WTC11 (cell line): Measurements from ENCODE around the gene NKX2-4. TPM values are rescaled to one million over a fixed set of nuclear protein-coding genes. Genes with fewer than 3 reads are reported as not detected.

Source experiments
- ELF4 ChIP-seq: sonication (generic); formaldehyde crosslinking; IDR thresholded peaks from 2 replicates; pipeline ENCODE4 v1.8.1; 2022; ENCODE audit warnings: low read depth, mild to moderate bottlenecking, moderate library complexity, missing genetic modification reagents
- MXD4 ChIP-seq: fragments of 250-450 bp; sonication (Bioruptor Pico); IDR thresholded peaks from 2 replicates; pipeline ENCODE4 v1.8.0; 2021; ENCODE audit warnings: mild to moderate bottlenecking, moderate library complexity, borderline replicate concordance
- NFYB ChIP-seq: sonication (generic); formaldehyde crosslinking; conservative IDR thresholded peaks from 2 replicates; pipeline ENCODE4 v1.8.0; 2022; ENCODE audit warnings: low read depth, missing genetic modification reagents
- NR1H2 ChIP-seq: sonication (generic); formaldehyde crosslinking; IDR thresholded peaks from 2 replicates; pipeline ENCODE4 v1.9.0; 2021; ENCODE audit warnings: mild to moderate bottlenecking, moderate library complexity, missing genetic modification reagents
- OVOL2 ChIP-seq: fragments of 250-450 bp; sonication (Bioruptor Pico); IDR thresholded peaks from 2 replicates; pipeline ENCODE4 v1.9.0; 2021; ENCODE audit warnings: mild to moderate bottlenecking, borderline replicate concordance
- PRRX2 ChIP-seq: fragments of 250-450 bp; sonication (Bioruptor Pico); IDR thresholded peaks from 2 replicates; pipeline ENCODE4 v1.8.0; 2021; ENCODE audit warnings: mild to moderate bottlenecking
- SMAD3 ChIP-seq: sonication (generic); formaldehyde crosslinking; IDR thresholded peaks from 2 replicates; pipeline ENCODE4 v1.8.0; 2022; ENCODE audit warnings: missing genetic modification reagents, mild to moderate bottlenecking, borderline replicate concordance
- SMAD4 ChIP-seq: sonication (generic); formaldehyde crosslinking; IDR thresholded peaks from 2 replicates; pipeline ENCODE4 v1.8.0; 2022; ENCODE audit warnings: mild to moderate bottlenecking, missing genetic modification reagents
- SP1 ChIP-seq: sonication (generic); formaldehyde crosslinking; conservative IDR thresholded peaks from 2 replicates; pipeline ENCODE4 v1.8.1; 2022; ENCODE audit warnings: missing genetic modification reagents
- TP53 ChIP-seq: sonication (generic); formaldehyde crosslinking; IDR thresholded peaks from 2 replicates; pipeline ENCODE4 v1.8.1; 2023; ENCODE audit warnings: mild to moderate bottlenecking, missing genetic modification reagents
- ZNF121 ChIP-seq: sonication (generic); formaldehyde crosslinking; IDR thresholded peaks from 2 replicates; pipeline ENCODE4 v1.8.0; 2023; ENCODE audit warnings: missing genetic modification reagents
- ZNF263 ChIP-seq: sonication (generic); formaldehyde crosslinking; IDR thresholded peaks from 2 replicates; pipeline ENCODE4 v1.8.1; 2022; ENCODE audit warnings: low read depth, mild to moderate bottlenecking, moderate library complexity, missing genetic modification reagents
- ZNF396 ChIP-seq: fragments of 250-450 bp; sonication (Bioruptor Pico); IDR thresholded peaks from 2 replicates; pipeline ENCODE4 v1.8.0; 2021; ENCODE audit warnings: mild to moderate bottlenecking, moderate library complexity, borderline replicate concordance
- ZNF416 ChIP-seq: fragments of 250-450 bp; sonication (Bioruptor Pico); IDR thresholded peaks from 2 replicates; pipeline ENCODE4 v1.9.0; 2021; ENCODE audit warnings: mild to moderate bottlenecking, inconsistent platforms
- ZNF423 ChIP-seq: fragments of 250-450 bp; sonication (Bioruptor Pico); IDR thresholded peaks from 2 replicates; pipeline ENCODE4 v2.1.2; 2022; ENCODE audit warnings: mild to moderate bottlenecking, moderate library complexity
- ZNF671 ChIP-seq: fragments of 250-450 bp; sonication (Bioruptor Pico); IDR thresholded peaks from 2 replicates; pipeline ENCODE4 v1.8.0; 2021; ENCODE audit warnings: mild to moderate bottlenecking
- total RNA-seq: library from RNA; stranded (reverse); gene quantifications from 3 replicates; pipeline ENCODE4 v1.2.3, GENCODE V29; 2021
- TF ChIP-seq, protein P1 (sequence below): sonication (generic); formaldehyde crosslinking; IDR thresholded peaks from 2 replicates; pipeline ENCODE4 v1.8.0; 2022; ENCODE audit warnings: missing genetic modification reagents
- TF ChIP-seq, protein P2 (sequence below): sonication (generic); formaldehyde crosslinking; conservative IDR thresholded peaks from 2 replicates; pipeline ENCODE4 v1.8.1; 2022; ENCODE audit warnings: mild to moderate bottlenecking, missing genetic modification reagents
- TF ChIP-seq, protein P3 (sequence below): sonication (generic); formaldehyde crosslinking; IDR thresholded peaks from 2 replicates; pipeline ENCODE4 v1.8.1; 2022; ENCODE audit warnings: mild to moderate bottlenecking, moderate library complexity, missing genetic modification reagents
- TF ChIP-seq, protein P4 (sequence below): sonication (generic); formaldehyde crosslinking; IDR thresholded peaks from 2 replicates; pipeline ENCODE4 v1.8.0; 2023; ENCODE audit warnings: missing genetic modification reagents
- TF ChIP-seq, protein P5 (sequence below): sonication (generic); formaldehyde crosslinking; IDR thresholded peaks from 2 replicates; pipeline ENCODE4 v1.8.1; 2023; ENCODE audit warnings: mild to moderate bottlenecking, moderate library complexity, missing genetic modification reagents

NKX2-4 gene
- total RNA-seq, 1 experiment from 2014 or later = 0.07 TPM

DNA sequence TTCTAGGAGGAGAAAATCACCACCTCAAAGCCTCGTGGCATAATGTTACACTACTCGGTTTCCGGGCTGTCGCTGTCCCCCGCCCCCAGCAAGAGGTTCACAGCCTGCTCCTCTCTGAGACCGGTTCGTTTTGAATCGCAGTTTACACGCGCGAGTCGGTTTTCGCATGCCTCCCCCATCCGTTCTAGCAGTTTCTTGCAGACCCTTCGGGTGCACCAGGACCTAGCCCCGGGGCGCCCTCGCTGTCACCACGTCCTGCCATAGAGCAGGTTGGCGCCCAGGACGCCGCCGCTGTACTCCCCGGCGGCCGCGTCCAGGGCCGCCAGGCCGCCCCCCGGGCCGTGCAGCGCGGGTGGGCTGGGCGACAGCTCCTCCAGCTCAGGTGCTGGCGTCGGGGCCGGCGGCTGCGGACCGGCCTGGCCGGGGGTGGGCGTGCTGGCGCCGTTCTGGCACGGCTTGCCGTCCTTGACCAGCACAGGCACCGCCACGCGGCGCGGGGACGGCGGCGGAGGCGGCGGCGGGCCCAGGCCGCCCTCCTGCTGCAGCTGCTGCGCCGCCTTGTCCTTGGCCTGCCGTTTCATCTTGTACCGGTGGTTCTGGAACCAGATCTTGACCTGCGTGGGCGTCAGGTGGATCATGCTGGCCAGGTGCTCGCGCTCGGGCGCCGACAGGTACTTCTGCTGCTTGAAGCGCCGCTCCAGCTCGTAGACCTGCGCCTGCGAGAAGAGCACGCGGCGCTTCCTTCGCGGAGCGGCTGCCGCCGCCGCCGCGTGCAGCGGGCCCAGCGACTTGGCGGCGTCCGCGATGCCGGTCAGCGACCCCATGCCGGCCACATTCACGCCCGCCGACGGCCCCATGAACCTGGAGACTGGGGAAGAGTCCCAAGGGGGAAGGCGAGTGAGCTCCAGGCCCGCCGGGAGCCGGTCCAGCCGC, 1.4 kb downstream of the NKX2-4 start (continued):
- TF ChIP-seq, protein P1, sequence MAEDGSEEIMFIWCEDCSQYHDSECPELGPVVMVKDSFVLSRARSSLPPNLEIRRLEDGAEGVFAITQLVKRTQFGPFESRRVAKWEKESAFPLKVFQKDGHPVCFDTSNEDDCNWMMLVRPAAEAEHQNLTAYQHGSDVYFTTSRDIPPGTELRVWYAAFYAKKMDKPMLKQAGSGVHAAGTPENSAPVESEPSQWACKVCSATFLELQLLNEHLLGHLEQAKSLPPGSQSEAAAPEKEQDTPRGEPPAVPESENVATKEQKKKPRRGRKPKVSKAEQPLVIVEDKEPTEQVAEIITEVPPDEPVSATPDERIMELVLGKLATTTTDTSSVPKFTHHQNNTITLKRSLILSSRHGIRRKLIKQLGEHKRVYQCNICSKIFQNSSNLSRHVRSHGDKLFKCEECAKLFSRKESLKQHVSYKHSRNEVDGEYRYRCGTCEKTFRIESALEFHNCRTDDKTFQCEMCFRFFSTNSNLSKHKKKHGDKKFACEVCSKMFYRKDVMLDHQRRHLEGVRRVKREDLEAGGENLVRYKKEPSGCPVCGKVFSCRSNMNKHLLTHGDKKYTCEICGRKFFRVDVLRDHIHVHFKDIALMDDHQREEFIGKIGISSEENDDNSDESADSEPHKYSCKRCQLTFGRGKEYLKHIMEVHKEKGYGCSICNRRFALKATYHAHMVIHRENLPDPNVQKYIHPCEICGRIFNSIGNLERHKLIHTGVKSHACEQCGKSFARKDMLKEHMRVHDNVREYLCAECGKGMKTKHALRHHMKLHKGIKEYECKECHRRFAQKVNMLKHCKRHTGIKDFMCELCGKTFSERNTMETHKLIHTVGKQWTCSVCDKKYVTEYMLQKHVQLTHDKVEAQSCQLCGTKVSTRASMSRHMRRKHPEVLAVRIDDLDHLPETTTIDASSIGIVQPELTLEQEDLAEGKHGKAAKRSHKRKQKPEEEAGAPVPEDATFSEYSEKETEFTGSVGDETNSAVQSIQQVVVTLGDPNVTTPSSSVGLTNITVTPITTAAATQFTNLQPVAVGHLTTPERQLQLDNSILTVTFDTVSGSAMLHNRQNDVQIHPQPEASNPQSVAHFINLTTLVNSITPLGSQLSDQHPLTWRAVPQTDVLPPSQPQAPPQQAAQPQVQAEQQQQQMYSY (CRISPR knock-in tag) = peak; percentile 28; the same call in 1 of the 2 replicates
- TF ChIP-seq TP53 (CRISPR knock-in tag) = peak; percentile 86
- TF ChIP-seq NFYB (CRISPR knock-in tag) = no peak; the same call in 1 of the 2 replicates
- TF ChIP-seq ELF4 (CRISPR knock-in tag) = peak; percentile 88; the same call in 1 of the 2 replicates
- TF ChIP-seq, protein P2, sequence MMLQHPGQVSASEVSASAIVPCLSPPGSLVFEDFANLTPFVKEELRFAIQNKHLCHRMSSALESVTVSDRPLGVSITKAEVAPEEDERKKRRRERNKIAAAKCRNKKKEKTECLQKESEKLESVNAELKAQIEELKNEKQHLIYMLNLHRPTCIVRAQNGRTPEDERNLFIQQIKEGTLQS (CRISPR knock-in tag) = no peak
- TF ChIP-seq PRRX2 (CRISPR knock-in tag) = no peak
- peak; percentile 70 for TF ChIP-seq NR1H2 (CRISPR knock-in tag)
- TF ChIP-seq ZNF396 = no peak
- TF ChIP-seq, protein P3, sequence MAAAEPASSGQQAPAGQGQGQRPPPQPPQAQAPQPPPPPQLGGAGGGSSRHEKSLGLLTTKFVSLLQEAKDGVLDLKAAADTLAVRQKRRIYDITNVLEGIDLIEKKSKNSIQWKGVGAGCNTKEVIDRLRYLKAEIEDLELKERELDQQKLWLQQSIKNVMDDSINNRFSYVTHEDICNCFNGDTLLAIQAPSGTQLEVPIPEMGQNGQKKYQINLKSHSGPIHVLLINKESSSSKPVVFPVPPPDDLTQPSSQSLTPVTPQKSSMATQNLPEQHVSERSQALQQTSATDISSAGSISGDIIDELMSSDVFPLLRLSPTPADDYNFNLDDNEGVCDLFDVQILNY (CRISPR knock-in tag) = no peak
- peak; percentile 90 for TF ChIP-seq SMAD4
- TF ChIP-seq ZNF423 (CRISPR knock-in tag) = no peak
- TF ChIP-seq MXD4 (CRISPR knock-in tag) = no peak
- no peak for TF ChIP-seq OVOL2 (CRISPR knock-in tag)
- no peak for TF ChIP-seq ZNF121 (CRISPR knock-in tag)
- TF ChIP-seq ZNF416 (CRISPR knock-in tag) = no peak
- TF ChIP-seq ZNF263 (CRISPR knock-in tag) = peak; percentile 74
- TF ChIP-seq SMAD3 (CRISPR knock-in tag) = peak; percentile 91; the same call in 1 of the 2 replicates
- TF ChIP-seq SP1 (CRISPR knock-in tag) = 0 out of 2 replicates have a peak, but pooled peaks have one; percentile 5
- TF ChIP-seq ZNF671 (CRISPR knock-in tag) = no peak
- TF ChIP-seq, protein P4, sequence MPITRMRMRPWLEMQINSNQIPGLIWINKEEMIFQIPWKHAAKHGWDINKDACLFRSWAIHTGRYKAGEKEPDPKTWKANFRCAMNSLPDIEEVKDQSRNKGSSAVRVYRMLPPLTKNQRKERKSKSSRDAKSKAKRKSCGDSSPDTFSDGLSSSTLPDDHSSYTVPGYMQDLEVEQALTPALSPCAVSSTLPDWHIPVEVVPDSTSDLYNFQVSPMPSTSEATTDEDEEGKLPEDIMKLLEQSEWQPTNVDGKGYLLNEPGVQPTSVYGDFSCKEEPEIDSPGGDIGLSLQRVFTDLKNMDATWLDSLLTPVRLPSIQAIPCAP = 0 out of 2 replicates have a peak, but pooled peaks have one; percentile 63
- TF ChIP-seq, protein P5, sequence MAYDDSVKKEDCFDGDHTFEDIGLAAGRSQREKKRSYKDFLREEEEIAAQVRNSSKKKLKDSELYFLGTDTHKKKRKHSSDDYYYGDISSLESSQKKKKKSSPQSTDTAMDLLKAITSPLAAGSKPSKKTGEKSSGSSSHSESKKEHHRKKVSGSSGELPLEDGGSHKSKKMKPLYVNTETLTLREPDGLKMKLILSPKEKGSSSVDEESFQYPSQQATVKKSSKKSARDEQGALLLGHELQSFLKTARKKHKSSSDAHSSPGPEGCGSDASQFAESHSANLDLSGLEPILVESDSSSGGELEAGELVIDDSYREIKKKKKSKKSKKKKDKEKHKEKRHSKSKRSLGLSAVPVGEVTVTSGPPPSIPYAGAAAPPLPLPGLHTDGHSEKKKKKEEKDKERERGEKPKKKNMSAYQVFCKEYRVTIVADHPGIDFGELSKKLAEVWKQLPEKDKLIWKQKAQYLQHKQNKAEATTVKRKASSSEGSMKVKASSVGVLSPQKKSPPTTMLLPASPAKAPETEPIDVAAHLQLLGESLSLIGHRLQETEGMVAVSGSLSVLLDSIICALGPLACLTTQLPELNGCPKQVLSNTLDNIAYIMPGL (CRISPR knock-in tag) = peak; percentile 63; the same call in 1 of the 2 replicates
- TF ChIP-seq, all 79 proteins: peak for 37
